ENCODE data around the gene PRM2.

Gene PRM2

GRCh38 chr16:11312718-11313492 lies 36.6 kb upstream of the PRM2 start:
- no peak overlapping the region for H3K4me3 ChIP-seq (ENCODE audit: insufficient read length, low read depth)
- H3K4me1 ChIP-seq (ENCODE audit: insufficient read depth, insufficient read length), result peaks cover 32% of the 10 kb centered on the region
- H3K27me3 ChIP-seq (ENCODE audit: insufficient read depth, insufficient read length), result no peaks in the 10 kb centered on the region
- H3K9me3 ChIP-seq (ENCODE audit: insufficient read depth, low read length), result no peaks in the 10 kb centered on the region
- H3K9ac ChIP-seq (ENCODE audit: insufficient read length, low read depth), result peak overlapping the region; percentile 9
- TF ChIP-seq SUZ12 (IDR thresholded peaks at IDR 0.05; ENCODE audit: extremely low read depth, insufficient read depth, insufficient read length) (no peak), ZNF274 (IDR thresholded peaks at IDR 0.05; ENCODE audit: low read depth, low read length) (no peak), YY1 (IDR thresholded peaks at IDR 0.05; ENCODE audit: insufficient read depth, insufficient read length) (no peak)
- DNase-seq (ENCODE audit: low read depth, low spot score), result peak; percentile 54
- no peaks in the 10 kb centered on the region for H3K36me3 ChIP-seq (ENCODE audit: insufficient read depth, insufficient read length, low read length)

- Histone ChIP-seq H3K36me3 (ENCODE audit: insufficient read depth, insufficient read length, low read length) (no peaks in the 10 kb centered on the region), H3K27me3 (ENCODE audit: insufficient read depth, insufficient read length) (no peaks in the 10 kb centered on the region), H3K4me3 (ENCODE audit: insufficient read length, low read depth) (no peak overlapping the region), H3K4me1 (ENCODE audit: insufficient read depth, insufficient read length) (peaks cover 26% of the 10 kb centered on the region), H3K9me3 (ENCODE audit: insufficient read depth, low read length) (no peaks in the 10 kb centered on the region), H3K9ac (ENCODE audit: insufficient read length, low read depth) (no peak overlapping the region)
- no peak for DNase-seq (ENCODE audit: low read depth, low spot score)
- no peak for TF ChIP-seq SUZ12 (IDR thresholded peaks at IDR 0.05; ENCODE audit: extremely low read depth, insufficient read depth, insufficient read length)
- TF ChIP-seq ZNF274 (IDR thresholded peaks at IDR 0.05; ENCODE audit: low read depth, low read length), result no peak
- no peak for TF ChIP-seq YY1 (IDR thresholded peaks at IDR 0.05; ENCODE audit: insufficient read depth, insufficient read length)
Measured at GRCh38 chr16:11310997-11311561, 34.8 kb upstream of the PRM2 start.

DNA sequence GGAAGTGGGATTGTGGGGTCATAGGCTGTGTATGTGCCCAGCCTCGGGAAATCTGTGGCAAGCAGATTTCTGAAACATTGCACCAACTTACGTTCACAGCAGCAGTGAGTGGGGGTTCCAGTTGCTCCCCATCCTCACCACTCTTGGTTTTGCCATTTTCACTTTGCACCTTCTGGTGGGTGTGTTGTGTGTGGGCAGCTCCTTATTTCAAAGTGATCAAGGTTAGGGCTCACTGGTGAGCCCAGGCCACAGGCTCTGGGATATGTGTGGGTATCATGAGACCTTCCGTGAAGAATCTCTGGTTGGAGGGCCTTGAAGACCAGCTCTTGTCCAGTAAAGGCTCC lies 34.3 kb upstream of the PRM2 start:
- Histone ChIP-seq H3K9ac (ENCODE audit: insufficient read length, low read depth) (no peak overlapping the region), H3K27me3 (ENCODE audit: insufficient read depth, insufficient read length) (no peaks in the 10 kb centered on the region), H3K9me3 (ENCODE audit: insufficient read depth, low read length) (no peaks in the 10 kb centered on the region), H3K36me3 (ENCODE audit: insufficient read depth, insufficient read length, low read length) (no peaks in the 10 kb centered on the region), H3K4me1 (ENCODE audit: insufficient read depth, insufficient read length) (peaks cover 26% of the 10 kb centered on the region), H3K4me3 (ENCODE audit: insufficient read length, low read depth) (no peak overlapping the region)
- no peak for DNase-seq (ENCODE audit: low read depth, low spot score)
- TF ChIP-seq ZNF274 (IDR thresholded peaks at IDR 0.05; ENCODE audit: low read depth, low read length), result no peak
- TF ChIP-seq YY1 (IDR thresholded peaks at IDR 0.05; ENCODE audit: insufficient read depth, insufficient read length), result no peak
- TF ChIP-seq SUZ12 (IDR thresholded peaks at IDR 0.05; ENCODE audit: extremely low read depth, insufficient read depth, insufficient read length), result no peak

- no peak overlapping the region for H3K4me3 ChIP-seq (ENCODE audit: insufficient read length, low read depth)
- DNase-seq (ENCODE audit: low read depth, low spot score), result no peak
- H3K36me3 ChIP-seq (ENCODE audit: insufficient read depth, insufficient read length, low read length), result no peaks in the 10 kb centered on the region
- H3K9me3 ChIP-seq (ENCODE audit: insufficient read depth, low read length), result no peaks in the 10 kb centered on the region
- no peaks in the 10 kb centered on the region for H3K27me3 ChIP-seq (ENCODE audit: insufficient read depth, insufficient read length)
- TF ChIP-seq YY1 (IDR thresholded peaks at IDR 0.05; ENCODE audit: insufficient read depth, insufficient read length), result no peak
- TF ChIP-seq ZNF274 (IDR thresholded peaks at IDR 0.05; ENCODE audit: low read depth, low read length), result no peak
- no peak for TF ChIP-seq SUZ12 (IDR thresholded peaks at IDR 0.05; ENCODE audit: extremely low read depth, insufficient read depth, insufficient read length)
- H3K9ac ChIP-seq (ENCODE audit: insufficient read length, low read depth), result no peak overlapping the region
- H3K4me1 ChIP-seq (ENCODE audit: insufficient read depth, insufficient read length), result peaks cover 26% of the 10 kb centered on the region
Measured at GRCh38 chr16:11309895-11310633, 33.8 kb upstream of the PRM2 start.

DNA sequence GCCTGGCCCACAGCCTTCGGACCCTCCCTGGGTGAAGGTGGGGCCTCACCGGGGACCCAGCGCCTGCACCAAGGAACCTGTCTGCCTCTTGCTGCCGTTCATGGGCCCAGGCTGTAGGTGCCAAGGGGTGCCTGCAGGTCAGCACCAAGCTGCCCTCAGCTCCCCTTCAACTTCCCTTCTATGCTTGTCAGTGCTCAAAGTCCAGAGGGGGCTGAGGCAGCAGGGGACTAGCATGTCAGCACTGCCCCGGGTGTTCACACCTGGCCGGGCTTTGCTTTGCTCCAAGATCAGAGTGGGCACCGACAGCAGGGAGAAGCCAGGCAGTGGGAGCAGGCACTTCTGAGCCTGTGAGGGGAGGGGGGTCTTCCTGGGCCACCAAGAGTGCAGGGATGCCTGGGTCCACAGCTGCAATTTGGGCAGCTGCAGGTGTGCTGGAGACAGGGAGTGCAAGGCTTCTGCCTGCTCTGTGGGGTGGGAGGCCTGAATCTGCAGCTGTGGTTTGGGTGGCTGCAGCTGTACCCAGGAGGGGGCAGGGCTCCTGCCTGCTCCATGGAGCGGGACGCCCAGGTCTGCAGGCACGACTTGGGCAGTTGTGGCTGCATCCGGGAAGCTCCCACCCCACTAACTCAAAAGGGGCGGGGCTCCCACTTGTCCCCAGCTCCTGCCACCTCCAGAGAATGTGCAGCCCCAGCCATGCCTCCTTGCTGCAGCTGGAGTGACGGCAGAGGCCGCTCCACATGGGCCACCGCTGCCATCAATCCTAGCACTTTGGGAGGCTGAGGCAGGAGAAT lies 32.4 kb upstream of the PRM2 start:
- peaks cover 16% of the 10 kb centered on the region for H3K4me1 ChIP-seq (ENCODE audit: insufficient read depth, insufficient read length)
- H3K27me3 ChIP-seq (ENCODE audit: insufficient read depth, insufficient read length), result no peaks in the 10 kb centered on the region
- no peak for DNase-seq (ENCODE audit: low read depth, low spot score)
- no peak overlapping the region for H3K9ac ChIP-seq (ENCODE audit: insufficient read length, low read depth)
- H3K36me3 ChIP-seq (ENCODE audit: insufficient read depth, insufficient read length, low read length), result no peaks in the 10 kb centered on the region
- no peaks in the 10 kb centered on the region for H3K9me3 ChIP-seq (ENCODE audit: insufficient read depth, low read length)
- TF ChIP-seq SUZ12 (IDR thresholded peaks at IDR 0.05; ENCODE audit: extremely low read depth, insufficient read depth, insufficient read length) (no peak), ZNF274 (IDR thresholded peaks at IDR 0.05; ENCODE audit: low read depth, low read length) (no peak), YY1 (IDR thresholded peaks at IDR 0.05; ENCODE audit: insufficient read depth, insufficient read length) (no peak)
- no peak overlapping the region for H3K4me3 ChIP-seq (ENCODE audit: insufficient read length, low read depth)

DNA sequence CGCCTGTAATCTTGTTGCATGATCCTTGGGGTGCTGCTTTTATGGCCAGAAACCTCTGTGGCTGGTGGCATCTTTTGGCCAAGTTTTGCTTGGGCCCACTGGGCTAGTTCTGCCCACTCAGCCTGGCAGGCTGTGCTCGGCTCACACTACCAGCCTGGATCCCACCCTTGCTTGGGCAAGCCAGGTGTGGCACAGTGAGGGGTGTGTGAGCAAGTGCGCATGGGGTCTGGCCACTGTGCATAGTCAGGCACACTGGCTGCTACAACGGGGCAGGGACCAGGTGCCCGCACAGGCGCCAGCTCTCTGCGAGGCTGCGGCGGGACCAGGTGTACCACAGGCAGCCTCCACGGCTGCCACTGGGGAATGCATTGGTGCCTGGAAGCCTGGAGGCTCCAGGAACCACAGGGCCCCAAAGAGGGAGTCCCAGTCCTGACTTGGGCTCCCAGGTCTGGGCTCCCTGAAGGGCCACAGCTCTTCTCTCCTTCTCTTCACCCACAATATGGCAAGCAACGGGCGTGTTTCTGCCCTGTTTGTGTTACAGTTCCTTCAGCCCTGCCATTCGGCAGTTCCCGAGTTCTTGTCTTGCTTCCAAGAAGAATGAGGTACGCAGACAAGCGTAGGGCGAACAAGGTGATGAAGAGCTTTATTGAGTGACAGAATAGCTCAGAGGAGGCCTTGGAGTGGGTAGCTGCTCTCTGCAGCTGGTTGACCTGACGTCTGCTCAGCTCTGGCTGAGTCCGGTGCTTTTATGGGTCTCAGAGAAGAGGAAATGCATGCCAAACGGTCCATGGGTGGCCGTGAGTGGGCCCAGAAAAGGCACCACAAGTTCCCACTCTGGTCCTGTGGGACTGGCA lies 31.6 kb upstream of the PRM2 start:
- H3K9me3 ChIP-seq (ENCODE audit: insufficient read depth, low read length), result no peaks in the 10 kb centered on the region
- no peak for DNase-seq (ENCODE audit: low read depth, low spot score)
- H3K4me3 ChIP-seq (ENCODE audit: insufficient read length, low read depth), result no peak overlapping the region
- TF ChIP-seq SUZ12 (IDR thresholded peaks at IDR 0.05; ENCODE audit: extremely low read depth, insufficient read depth, insufficient read length), result no peak
- H3K27me3 ChIP-seq (ENCODE audit: insufficient read depth, insufficient read length), result no peaks in the 10 kb centered on the region
- H3K9ac ChIP-seq (ENCODE audit: insufficient read length, low read depth), result no peak overlapping the region
- peaks cover 16% of the 10 kb centered on the region for H3K4me1 ChIP-seq (ENCODE audit: insufficient read depth, insufficient read length)
- no peaks in the 10 kb centered on the region for H3K36me3 ChIP-seq (ENCODE audit: insufficient read depth, insufficient read length, low read length)
